ENCODE measurements around the gene PLD6. TPM values are rescaled to one million over a fixed set of nuclear protein-coding genes. Genes with fewer than 3 reads are reported as not detected.
A peak's percentile ranks its signal among the peaks of the same experiment; 100 is the strongest.
"Not testable (repeated sequence)": the region's sequence is repeated elsewhere in the genome, so short reads cannot be mapped to it uniquely, and the experiment has no call there.

PLD6 gene
- total RNA-seq, 6 donors from 2014 or later, result 2.3 to 5.0 (median 3.4) TPM

DNA sequence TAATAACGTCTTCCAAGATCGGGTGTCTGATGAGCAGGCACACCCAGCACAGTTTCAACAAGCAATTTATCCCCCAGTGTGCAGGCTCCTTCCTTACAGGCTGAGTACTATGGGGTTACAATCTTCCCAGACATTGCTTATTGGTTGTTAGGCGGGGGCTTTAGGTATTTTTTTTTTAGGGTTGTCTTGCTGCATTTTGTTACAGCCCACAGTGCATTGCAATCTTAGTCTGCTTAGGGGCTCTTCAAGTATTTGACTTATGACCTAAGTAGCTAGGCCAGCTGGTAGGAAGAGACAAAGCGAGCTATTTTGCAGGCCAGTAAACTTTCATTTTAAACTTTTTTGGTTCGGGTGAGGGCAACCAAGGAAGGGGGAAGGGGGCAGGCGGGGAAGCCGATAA is 5.8 kb downstream of the PLD6 start:
- Histone ChIP-seq H3K27ac (peak overlapping the region in 2 of 4 donors; percentile 23 to 24), H3K36me3 (peaks cover 0 to 5% (median 2%) of the 10 kb centered on the region in 4 donors), H3K9me3 (no peaks in the 10 kb centered on the region), H3K4me1 (peaks cover 15 to 22% (median 17%) of the 10 kb centered on the region in 4 donors), H3K27me3 (no peaks in the 10 kb centered on the region), H3K4me3 (no peak overlapping the region)
- 75 to 78% methylated on average over 7 of the region's 7 CpGs for WGBS, 2 donors
- TF ChIP-seq POLR2AphosphoS5 (IDR thresholded peaks at IDR 0.05) (no peak), EP300 (IDR thresholded peaks at IDR 0.05) (no peak), CTCF (IDR thresholded peaks at IDR 0.05) (no peak), POLR2A (IDR thresholded peaks at IDR 0.05) (no peak)
- no peak for ATAC-seq (ENCODE audit: low FRiP score in 2 of 2)
- no peak for DNase-seq

- Histone ChIP-seq H3K4me3 (no peak overlapping the region), H3K4me1 (peaks cover 0 to 7% (median 1%) of the 10 kb centered on the region in 4 donors), H3K27ac (no peak overlapping the region), H3K9me3 (no peaks in the 10 kb centered on the region), H3K27me3 (no peaks in the 10 kb centered on the region), H3K36me3 (peaks cover 0 to 5% (median 2%) of the 10 kb centered on the region in 4 donors)
- DNase-seq, result no peak
- 100% methylated on average over 1 of the region's 1 CpG for WGBS, 2 donors
- no peak for ATAC-seq (ENCODE audit: low FRiP score in 2 of 2)
- TF ChIP-seq EP300 (IDR thresholded peaks at IDR 0.05), result no peak
- no peak for TF ChIP-seq CTCF (IDR thresholded peaks at IDR 0.05)
- TF ChIP-seq POLR2A (IDR thresholded peaks at IDR 0.05), result no peak
- TF ChIP-seq POLR2AphosphoS5 (IDR thresholded peaks at IDR 0.05), result no peak
Observed at GRCh38 chr17:17198281-17198680, 7.9 kb downstream of the PLD6 start.

DNA sequence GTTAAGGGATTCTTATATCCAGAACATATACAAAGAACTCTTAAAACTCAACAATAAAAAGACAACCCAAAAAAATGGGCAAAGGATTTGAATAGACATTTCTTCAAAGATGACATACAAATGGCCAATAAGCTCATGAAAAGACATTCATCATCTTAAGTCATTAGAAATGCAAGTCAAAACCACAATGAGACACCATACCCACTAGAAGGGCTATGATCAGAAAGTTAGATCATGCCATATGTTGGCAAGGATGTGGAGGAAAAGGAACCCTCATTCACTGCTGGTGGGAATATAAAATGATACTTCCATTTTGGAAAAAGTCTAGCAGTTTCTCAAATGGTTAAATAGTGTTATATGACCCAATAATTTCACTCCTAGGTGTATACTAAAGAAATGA is 9.4 kb downstream of the PLD6 start:
- Histone ChIP-seq H3K4me1 (peaks cover 0 to 7% (median 3%) of the 10 kb centered on the region in 4 donors), H3K4me3 (no peak overlapping the region), H3K9me3 (no peaks in the 10 kb centered on the region), H3K36me3 (no peaks in the 10 kb centered on the region), H3K27me3 (no peaks in the 10 kb centered on the region), H3K27ac (no peak overlapping the region)
- ATAC-seq (ENCODE audit: low FRiP score in 2 of 2) (no peak), DNase-seq (no peak)
- TF ChIP-seq POLR2AphosphoS5 (IDR thresholded peaks at IDR 0.05) (no peak), POLR2A (IDR thresholded peaks at IDR 0.05) (no peak), CTCF (IDR thresholded peaks at IDR 0.05) (no peak), EP300 (IDR thresholded peaks at IDR 0.05) (no peak)

- not testable (repeated sequence) for DNase-seq; H3K27me3 ChIP-seq; H3K27ac ChIP-seq; ATAC-seq (ENCODE audit: low FRiP score in 2 of 2); H3K36me3 ChIP-seq; H3K9me3 ChIP-seq; H3K4me3 ChIP-seq
- peaks cover 0 to 13% (median 6%) of the 10 kb centered on the region in 4 donors for H3K4me1 ChIP-seq
- WGBS, 2 donors, result 91 to 95% methylated on average over 5 of the region's 5 CpGs
Observed at GRCh38 chr17:17195466-17195865, 10.7 kb downstream of the PLD6 start.

DNA sequence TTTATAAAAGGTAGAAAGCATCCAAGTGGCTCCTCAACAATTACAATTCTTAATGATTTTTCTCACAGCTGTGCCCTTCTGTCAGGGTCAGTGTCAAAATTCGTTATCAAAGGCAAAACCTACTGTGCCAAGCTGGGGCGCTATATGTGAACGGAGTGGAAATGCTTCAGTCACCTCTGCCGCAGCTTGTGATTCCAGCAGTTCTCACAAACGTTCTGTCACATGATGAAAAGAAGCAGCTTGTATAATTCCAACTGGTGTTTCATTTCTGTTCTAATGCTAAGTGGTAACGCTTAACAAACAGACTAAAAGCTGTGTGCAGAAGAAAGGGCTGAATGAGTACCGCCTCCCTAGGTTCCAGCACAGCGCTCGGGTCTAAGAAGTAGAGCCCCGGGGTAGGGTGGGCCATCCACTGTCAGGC is 14.2 kb downstream of the PLD6 start:
- H3K36me3 ChIP-seq, result peaks cover 0 to 26% (median 1%) of the 10 kb centered on the region in 4 donors
- no peaks in the 10 kb centered on the region for H3K9me3 ChIP-seq
- no peak for TF ChIP-seq EP300 (IDR thresholded peaks at IDR 0.05)
- no peak for TF ChIP-seq POLR2A (IDR thresholded peaks at IDR 0.05)
- TF ChIP-seq POLR2AphosphoS5 (IDR thresholded peaks at IDR 0.05), result no peak
- TF ChIP-seq CTCF (IDR thresholded peaks at IDR 0.05), result no peak
- no peak overlapping the region for H3K4me3 ChIP-seq
- DNase-seq (no peak), ATAC-seq (ENCODE audit: low FRiP score in 2 of 2) (no peak)
- H3K4me1 ChIP-seq, result peaks cover 6 to 21% (median 12%) of the 10 kb centered on the region in 4 donors
- WGBS, 2 donors, result 54 to 73% methylated on average over 10 of the region's 10 CpGs
- peak overlapping the region in 2 of 4 donors; percentile 21 to 34 for H3K27ac ChIP-seq
- H3K27me3 ChIP-seq, result no peaks in the 10 kb centered on the region

Data from upper lobe of left lung (tissue), 6 donors.